ENCODE data around the gene KRT77. TPM values are rescaled to one million over a fixed set of nuclear protein-coding genes. Genes with fewer than 3 reads are reported as not detected.

KRT77 gene
- total and polyA plus RNA-seq, 2 donors (not counting 1 experiment from before 2014, with no cell fraction given), result not detected

GRCh38 chr12:52693261-52693660, 10.1 kb downstream of the KRT77 start:
- no peak for DNase-seq (ENCODE audit: low read depth in 2 of 2)
- no peak for TF ChIP-seq EZH2 (IDR thresholded peaks at IDR 0.05; ENCODE audit: low read length, missing control alignments)
- TF ChIP-seq CTCF (conservative IDR thresholded peaks at IDR 0.05 in 1 of 2, IDR thresholded peaks at IDR 0.05 in 1 of 2; ENCODE audit: low read depth in 1 of 2, low read length in 2 of 2), result no peak
- Histone ChIP-seq H3K79me2 (ENCODE audit: control insufficient read depth, insufficient read depth, low read length) (no peaks in the 10 kb centered on the region), H2AFZ (ENCODE audit: low read length) (no peak overlapping the region), H3K9ac (ENCODE audit: insufficient read depth, low read length) (no peak overlapping the region), H3K4me1 (ENCODE audit: control insufficient read depth, extremely low read depth, insufficient read depth, low read length) (no peaks in the 10 kb centered on the region), H3K27me3 (ENCODE audit: control insufficient read depth, insufficient read depth, low read length) (peaks cover 26% of the 10 kb centered on the region), H4K20me1 (ENCODE audit: control insufficient read depth, extremely low read depth, insufficient read depth, low read length) (no peaks in the 10 kb centered on the region), H3K27ac (ENCODE audit: insufficient read depth, low read length) (no peak overlapping the region), H3K4me2 (ENCODE audit: extremely low read depth, insufficient read depth, low read length) (no peak overlapping the region), H3K4me3 (replicated peaks in 1 of 4; ENCODE audit: control extremely low read depth in 1 of 4, insufficient read depth in 1 of 4, low read depth in 3 of 4, low read length in 4 of 4) (no peak overlapping the region), H3K9me3 (ENCODE audit: control insufficient read depth, insufficient read depth, low read depth, low read length) (no peaks in the 10 kb centered on the region), H3K36me3 (ENCODE audit: control insufficient read depth, insufficient read depth, low read length) (no peaks in the 10 kb centered on the region)

- H2AFZ ChIP-seq (ENCODE audit: low read length), result no peak overlapping the region
- H3K36me3 ChIP-seq (ENCODE audit: control insufficient read depth, insufficient read depth, low read length), result no peaks in the 10 kb centered on the region
- H3K79me2 ChIP-seq (ENCODE audit: control insufficient read depth, insufficient read depth, low read length), result no peaks in the 10 kb centered on the region
- H3K4me1 ChIP-seq (ENCODE audit: control insufficient read depth, extremely low read depth, insufficient read depth, low read length), result no peaks in the 10 kb centered on the region
- DNase-seq (ENCODE audit: low read depth in 2 of 2), result no peak
- no peaks in the 10 kb centered on the region for H4K20me1 ChIP-seq (ENCODE audit: control insufficient read depth, extremely low read depth, insufficient read depth, low read length)
- H3K9me3 ChIP-seq (ENCODE audit: control insufficient read depth, insufficient read depth, low read depth, low read length), result no peaks in the 10 kb centered on the region
- no peak overlapping the region for H3K4me2 ChIP-seq (ENCODE audit: extremely low read depth, insufficient read depth, low read length)
- peaks cover 26% of the 10 kb centered on the region for H3K27me3 ChIP-seq (ENCODE audit: control insufficient read depth, insufficient read depth, low read length)
- H3K4me3 ChIP-seq (replicated peaks in 1 of 4; ENCODE audit: control extremely low read depth in 1 of 4, insufficient read depth in 1 of 4, low read depth in 3 of 4, low read length in 4 of 4), result no peak overlapping the region
- no peak overlapping the region for H3K9ac ChIP-seq (ENCODE audit: insufficient read depth, low read length)
- TF ChIP-seq CTCF (conservative IDR thresholded peaks at IDR 0.05 in 1 of 2, IDR thresholded peaks at IDR 0.05 in 1 of 2; ENCODE audit: low read depth in 1 of 2, low read length in 2 of 2), result no peak
- TF ChIP-seq EZH2 (IDR thresholded peaks at IDR 0.05; ENCODE audit: low read length, missing control alignments), result no peak
- H3K27ac ChIP-seq (ENCODE audit: insufficient read depth, low read length), result no peak overlapping the region
These were observed 11.1 kb downstream of the KRT77 start for GRCh38 chr12:52692254-52692653.

GRCh38 chr12:52691841-52692150, 11.5 kb downstream of the KRT77 start:
- Histone ChIP-seq H3K4me2 (ENCODE audit: extremely low read depth, insufficient read depth, low read length) (no peak overlapping the region), H3K9ac (ENCODE audit: insufficient read depth, low read length) (no peak overlapping the region), H2AFZ (ENCODE audit: low read length) (no peak overlapping the region), H3K79me2 (ENCODE audit: control insufficient read depth, insufficient read depth, low read length) (no peaks in the 10 kb centered on the region), H3K9me3 (ENCODE audit: control insufficient read depth, insufficient read depth, low read depth, low read length) (no peaks in the 10 kb centered on the region), H3K27ac (ENCODE audit: insufficient read depth, low read length) (no peak overlapping the region), H3K4me3 (replicated peaks in 1 of 4; ENCODE audit: control extremely low read depth in 1 of 4, insufficient read depth in 1 of 4, low read depth in 3 of 4, low read length in 4 of 4) (no peak overlapping the region), H3K4me1 (ENCODE audit: control insufficient read depth, extremely low read depth, insufficient read depth, low read length) (no peaks in the 10 kb centered on the region), H4K20me1 (ENCODE audit: control insufficient read depth, extremely low read depth, insufficient read depth, low read length) (no peaks in the 10 kb centered on the region), H3K36me3 (ENCODE audit: control insufficient read depth, insufficient read depth, low read length) (no peaks in the 10 kb centered on the region), H3K27me3 (ENCODE audit: control insufficient read depth, insufficient read depth, low read length) (peaks cover 26% of the 10 kb centered on the region)
- no peak for DNase-seq (ENCODE audit: low read depth in 2 of 2)
- TF ChIP-seq CTCF (conservative IDR thresholded peaks at IDR 0.05 in 1 of 2, IDR thresholded peaks at IDR 0.05 in 1 of 2; ENCODE audit: low read depth in 1 of 2, low read length in 2 of 2) (no peak), EZH2 (IDR thresholded peaks at IDR 0.05; ENCODE audit: low read length, missing control alignments) (no peak)
